ENCODE measurements around the gene LSR.

DNA sequence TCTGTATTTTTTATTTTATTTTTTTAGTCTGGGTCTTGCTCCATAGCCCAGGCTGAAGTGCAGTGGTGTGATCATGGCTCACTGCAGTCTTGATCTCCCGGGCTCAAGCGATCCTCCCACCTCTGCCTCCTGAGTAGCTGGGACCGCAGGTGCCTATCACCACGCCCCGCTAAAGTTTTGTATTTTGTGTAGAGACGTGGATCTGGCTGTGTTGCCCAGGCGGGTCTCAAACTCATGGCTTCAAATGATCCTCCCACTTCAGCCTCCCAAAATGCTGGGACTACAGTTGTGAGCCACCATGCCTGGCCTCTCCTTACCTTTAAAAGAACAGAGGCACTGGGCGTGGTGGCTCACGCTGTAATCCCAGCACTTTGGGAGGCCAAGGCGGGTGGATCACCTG is 38.9 kb downstream of the LSR start:
- TF ChIP-seq, protein P1, sequence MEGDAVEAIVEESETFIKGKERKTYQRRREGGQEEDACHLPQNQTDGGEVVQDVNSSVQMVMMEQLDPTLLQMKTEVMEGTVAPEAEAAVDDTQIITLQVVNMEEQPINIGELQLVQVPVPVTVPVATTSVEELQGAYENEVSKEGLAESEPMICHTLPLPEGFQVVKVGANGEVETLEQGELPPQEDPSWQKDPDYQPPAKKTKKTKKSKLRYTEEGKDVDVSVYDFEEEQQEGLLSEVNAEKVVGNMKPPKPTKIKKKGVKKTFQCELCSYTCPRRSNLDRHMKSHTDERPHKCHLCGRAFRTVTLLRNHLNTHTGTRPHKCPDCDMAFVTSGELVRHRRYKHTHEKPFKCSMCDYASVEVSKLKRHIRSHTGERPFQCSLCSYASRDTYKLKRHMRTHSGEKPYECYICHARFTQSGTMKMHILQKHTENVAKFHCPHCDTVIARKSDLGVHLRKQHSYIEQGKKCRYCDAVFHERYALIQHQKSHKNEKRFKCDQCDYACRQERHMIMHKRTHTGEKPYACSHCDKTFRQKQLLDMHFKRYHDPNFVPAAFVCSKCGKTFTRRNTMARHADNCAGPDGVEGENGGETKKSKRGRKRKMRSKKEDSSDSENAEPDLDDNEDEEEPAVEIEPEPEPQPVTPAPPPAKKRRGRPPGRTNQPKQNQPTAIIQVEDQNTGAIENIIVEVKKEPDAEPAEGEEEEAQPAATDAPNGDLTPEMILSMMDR (IDR thresholded peaks at IDR 0.05 in 2 of 3, conservative IDR thresholded peaks at IDR 0.05 in 1 of 3; ENCODE audit: borderline replicate concordance in 1 of 3, insufficient read depth in 1 of 3, low read depth in 2 of 3, low read length in 2 of 3), result no peak
- TF ChIP-seq, protein P2, sequence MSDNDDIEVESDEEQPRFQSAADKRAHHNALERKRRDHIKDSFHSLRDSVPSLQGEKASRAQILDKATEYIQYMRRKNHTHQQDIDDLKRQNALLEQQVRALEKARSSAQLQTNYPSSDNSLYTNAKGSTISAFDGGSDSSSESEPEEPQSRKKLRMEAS (IDR thresholded peaks at IDR 0.05), result no peak
- no peak for TF ChIP-seq EZH2phosphoT487 (IDR thresholded peaks at IDR 0.05; ENCODE audit: borderline replicate concordance)
- TF ChIP-seq CEBPB (IDR thresholded peaks at IDR 0.05; ENCODE audit: low read depth), result no peak
- no peak for TF ChIP-seq POLR2A (IDR thresholded peaks at IDR 0.05; ENCODE audit: borderline replicate concordance, extremely low read depth, insufficient read depth, insufficient read length)
- TF ChIP-seq SRF (IDR thresholded peaks at IDR 0.05; ENCODE audit: low read depth), result no peak
- TF ChIP-seq SP1 (IDR thresholded peaks at IDR 0.05; ENCODE audit: low read depth), result no peak
- no peak for TF ChIP-seq POLR2AphosphoS5 (IDR thresholded peaks at IDR 0.05; ENCODE audit: low read depth, low read length)
